ENCODE results near the gene TMEM144. TPM values are rescaled to one million over a fixed set of nuclear protein-coding genes. Genes with fewer than 3 reads are reported as not detected.

Gene TMEM144
- total RNA-seq, 4 donors from 2014 or later: 3.4 to 12.8 (median 9.5) TPM

GRCh38 chr4:158250321-158250720, 40.0 kb downstream of the TMEM144 start:
- intact Hi-C loops (cut with DNase I): loop anchor here (10.0 kb wide), 1 partner anchor 56 kb away; no protein-coding TSS in a partner anchor
- Histone ChIP-seq H3K36me3 (peaks cover 0 to 4% (median 0%) of the 10 kb centered on the region in 3 donors), H3K4me3 (no peak overlapping the region), H3K27me3 (no peaks in the 10 kb centered on the region), H3K9me3 (no peaks in the 10 kb centered on the region), H3K27ac (no peak overlapping the region), H3K4me1 (peaks cover 0 to 3% (median 0%) of the 10 kb centered on the region in 3 donors)
- 21 to 55% methylated on average over 2 of the region's 2 CpGs for WGBS, 2 donors
- DNase-seq: no peak
- TF ChIP-seq POLR2A (IDR thresholded peaks at IDR 0.05): no peak
- no peak for TF ChIP-seq CTCF (IDR thresholded peaks at IDR 0.05)

GRCh38 chr4:158253350-158253980, 43.2 kb downstream of the TMEM144 start:
- H3K4me1 ChIP-seq: peaks cover 0 to 3% (median 0%) of the 10 kb centered on the region in 3 donors
- intact Hi-C loops (cut with DNase I): loop anchor here (10.0 kb wide), 1 partner anchor 59 kb away; no protein-coding TSS in a partner anchor
- WGBS, 2 donors: 31% methylated on average over 6 of the region's 6 CpGs

GRCh38 chr4:158254292-158254691, 44.0 kb downstream of the TMEM144 start:
- no peak for TF ChIP-seq CTCF (IDR thresholded peaks at IDR 0.05)
- no peak for TF ChIP-seq POLR2A (IDR thresholded peaks at IDR 0.05)

More at GRCh38 chr4:158253350-158253980, 43.2 kb downstream of the TMEM144 start:
- Histone ChIP-seq H3K4me3 (no peak overlapping the region), H3K36me3 (no peaks in the 10 kb centered on the region), H3K27ac (no peak overlapping the region), H3K27me3 (no peaks in the 10 kb centered on the region), H3K9me3 (no peaks in the 10 kb centered on the region)
- no peak for TF ChIP-seq POLR2A (IDR thresholded peaks at IDR 0.05)
- TF ChIP-seq CTCF (IDR thresholded peaks at IDR 0.05): peak; percentile 39 to 61 (median 50)
- DNase-seq: no peak

GRCh38 chr4:158255727-158256324, 45.5 kb downstream of the TMEM144 start:
- H3K4me3 ChIP-seq: no peak overlapping the region
- H3K4me1 ChIP-seq: no peaks in the 10 kb centered on the region
- no peaks in the 10 kb centered on the region for H3K9me3 ChIP-seq
- WGBS, 2 donors: 35 to 36% methylated on average over 3 of the region's 3 CpGs
- no peaks in the 10 kb centered on the region for H3K36me3 ChIP-seq
- TF ChIP-seq CTCF (IDR thresholded peaks at IDR 0.05): peak in 5 of 6 experiments; percentile 64 to 77 (median 72)
- no peak for TF ChIP-seq POLR2A (IDR thresholded peaks at IDR 0.05)
- H3K27ac ChIP-seq: no peak overlapping the region
- no peak for DNase-seq
- H3K27me3 ChIP-seq: no peaks in the 10 kb centered on the region
- intact Hi-C loops (cut with DNase I): loop anchor here (10.0 kb wide), 1 partner anchor 61 kb away; no protein-coding TSS in a partner anchor

More at GRCh38 chr4:158254292-158254691, 44.0 kb downstream of the TMEM144 start:
- 61 to 83% methylated on average over 2 of the region's 2 CpGs for WGBS, 2 donors
- Histone ChIP-seq H3K36me3 (no peaks in the 10 kb centered on the region), H3K4me3 (no peak overlapping the region), H3K4me1 (peaks cover 0 to 3% (median 0%) of the 10 kb centered on the region in 3 donors), H3K27ac (no peak overlapping the region), H3K9me3 (no peaks in the 10 kb centered on the region), H3K27me3 (no peaks in the 10 kb centered on the region)
- intact Hi-C loops (cut with DNase I): loop anchor here (10.0 kb wide), 1 partner anchor 59 kb away; no protein-coding TSS in a partner anchor
- no peak for DNase-seq

GRCh38 chr4:158259955-158260575, 49.8 kb downstream of the TMEM144 start:
- no peaks in the 10 kb centered on the region for H3K36me3 ChIP-seq
- no peak overlapping the region for H3K4me3 ChIP-seq
- no peaks in the 10 kb centered on the region for H3K4me1 ChIP-seq
- intact Hi-C loops (cut with DNase I): loop anchor here (10.0 kb wide), 1 partner anchor 65 kb away; no protein-coding TSS in a partner anchor
- TF ChIP-seq POLR2A (IDR thresholded peaks at IDR 0.05) (no peak), CTCF (IDR thresholded peaks at IDR 0.05) (peak in 2 of 6 experiments; percentile 11 to 34)
- H3K27ac ChIP-seq: no peak overlapping the region
- no peak for DNase-seq
- WGBS, 2 donors: 46 to 49% methylated on average over 3 of the region's 3 CpGs
- H3K9me3 ChIP-seq: no peaks in the 10 kb centered on the region
- H3K27me3 ChIP-seq: no peaks in the 10 kb centered on the region
